Uterus (tissue), 4 donors: ENCODE results near the gene TMEM53. TPM values are rescaled to one million over a fixed set of nuclear protein-coding genes. Genes with fewer than 3 reads are reported as not detected.

Source experiments
- DNase-seq, 2 donors: peaks; one replicate each; pipeline ENCODE4 v3.0.0-alpha.2; 2019 to 2020
- H3K27ac ChIP-seq, 2 donors: fragments of 200-600 bp; sonication (generic); 1 replicate in 1 of 2; 2 replicates in 1 of 2; pipeline ENCODE4 v1.5.1; 2016 to 2018
- H3K27me3 ChIP-seq, 2 donors: fragments of 200-600 bp; sonication (generic); one replicate each; pipeline ENCODE4 v1.5.1; 2018 to 2019; ENCODE audit warnings: control low read depth in 1 of 2
- H3K36me3 ChIP-seq, 2 donors: fragments of 200-600 bp; sonication (generic); one replicate each; pipeline ENCODE4 v1.5.1; 2019; ENCODE audit warnings: control low read depth in 1 of 2
- H3K4me1 ChIP-seq, 2 donors: fragments of 200-600 bp; sonication (generic); one replicate each; pipeline ENCODE4 v1.5.1; 2018 to 2019; ENCODE audit warnings: control low read depth in 1 of 2
- H3K4me3 ChIP-seq, 2 donors: fragments of 200-600 bp; sonication (generic); 1 replicate in 1 of 2; 2 replicates in 1 of 2; pipeline ENCODE4 v1.5.1; 2018 to 2019; ENCODE audit warnings: mild to moderate bottlenecking in 1 of 2
- H3K9me3 ChIP-seq, 2 donors: fragments of 200-600 bp; sonication (generic); one replicate each; pipeline ENCODE4 v1.5.1; 2019; ENCODE audit warnings: control low read depth in 1 of 2
- POLR2A ChIP-seq, 2 donors: fragments of 450-650 bp; IDR thresholded peaks; one replicate each; pipeline ENCODE4 v1.6.1; 2016; ENCODE audit warnings: antibody characterized with exemption in 2 of 2, mild to moderate bottlenecking in 1 of 2, moderate library complexity in 1 of 2
- intact Hi-C: fragments of 100-400 bp; cut with DNase I; formaldehyde crosslinking; loops from one replicate; pipeline ENCODE4 v1.15.1; 2023; ENCODE audit warnings: low total_unique reads
- total RNA-seq, 4 donors: library from RNA; depleted of rRNA in 3 of 4; stranded (reverse); fragments of >200 nt in 3 of 4; gene quantifications; one replicate each; pipeline versions ENCODE4 v1.1.0 to v1.2.4, GENCODE V29; 2014 to 2023
- TF ChIP-seq, protein P1 (sequence below), 4 experiments: fragments of 200-600 bp in 2 of 4; fragments of 450-650 bp in 2 of 4; sonication (generic) in 2 of 4; IDR thresholded peaks; one replicate each; pipeline ENCODE4 v1.5.1; 2016 to 2019; ENCODE audit warnings: antibody characterized with exemption in 4 of 4, mild to moderate bottlenecking in 2 of 4, moderate library complexity in 1 of 4
- donor health status: DM: yes; HTN: yes; CAD: no.

Gene TMEM53
- total RNA-seq = 1 to 10 TPM in 3 of 4 donors, not detected in 1; 1.5 to 5.4 (median 3.8) TPM

DNA sequence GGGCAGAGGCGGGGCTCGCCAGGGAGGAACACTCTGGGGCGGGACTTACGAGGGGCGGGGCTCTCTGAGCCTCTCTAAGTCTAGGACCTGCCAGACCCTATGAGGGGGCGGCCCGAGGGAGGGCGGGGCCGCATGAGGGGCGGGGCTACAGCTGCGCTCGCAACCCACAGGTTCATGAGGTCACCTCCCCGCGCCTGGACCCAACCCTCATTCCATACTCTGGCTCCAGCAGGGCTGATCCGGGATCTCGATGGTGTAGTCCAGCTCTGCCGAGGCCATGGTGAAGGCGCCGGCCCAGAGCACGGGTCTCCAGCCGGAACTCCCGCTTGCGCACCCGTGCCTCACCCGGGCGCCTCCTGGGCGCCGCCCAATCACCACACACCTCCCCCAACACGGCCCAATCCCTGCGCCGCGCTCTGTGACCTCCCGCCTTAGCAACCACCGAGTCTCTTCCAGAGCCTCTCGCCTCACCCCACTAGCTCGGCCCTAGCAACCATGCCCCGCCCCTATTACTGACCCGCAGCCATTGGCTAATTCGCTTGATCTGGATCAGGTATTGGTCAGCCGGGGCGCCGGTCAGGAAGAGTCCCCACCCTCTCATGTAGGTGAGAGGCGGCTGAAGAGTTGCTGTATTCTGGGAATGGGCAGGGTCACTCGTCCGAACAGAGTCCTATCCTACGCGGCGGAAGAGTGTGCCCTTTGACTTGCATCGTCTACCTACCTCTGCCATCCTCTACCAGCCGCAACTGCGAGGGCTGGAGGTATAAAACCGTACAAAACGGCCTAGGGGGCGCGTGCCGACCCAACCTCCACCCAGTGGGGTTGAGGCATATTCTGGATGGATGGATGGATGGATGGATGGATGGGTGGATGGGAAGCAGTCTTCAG is at the start of gene TMEM53, which contains the start of gene ARMH1:
TMEM53 (minus strand) TSS at position 369 of the 888 bp plus-strand sequence; CDS start at position 279, 90 bp downstream.
ARMH1 (plus strand) TSS at position 602 of the 888 bp plus-strand sequence. CDS start 14,984 bp downstream, outside the sequence.
- Histone ChIP-seq H3K27ac (peak within 1 kb of the TSS; percentile 96 to 97), H3K9me3 (no peaks in the 10 kb centered on the region), H3K4me3 (peak within 1 kb of the TSS; percentile 64 to 88), H3K4me1 (no peaks in the 10 kb centered on the region), H3K27me3 (no peaks in the 10 kb centered on the region), H3K36me3 (no peaks in the 10 kb centered on the region)
- peak; percentile 99 to 100 for DNase-seq
- intact Hi-C loops = no loop called here
- peak; percentile 42 to 75 for TF ChIP-seq POLR2A (IDR thresholded peaks at IDR 0.05)
- TF ChIP-seq, protein P1, sequence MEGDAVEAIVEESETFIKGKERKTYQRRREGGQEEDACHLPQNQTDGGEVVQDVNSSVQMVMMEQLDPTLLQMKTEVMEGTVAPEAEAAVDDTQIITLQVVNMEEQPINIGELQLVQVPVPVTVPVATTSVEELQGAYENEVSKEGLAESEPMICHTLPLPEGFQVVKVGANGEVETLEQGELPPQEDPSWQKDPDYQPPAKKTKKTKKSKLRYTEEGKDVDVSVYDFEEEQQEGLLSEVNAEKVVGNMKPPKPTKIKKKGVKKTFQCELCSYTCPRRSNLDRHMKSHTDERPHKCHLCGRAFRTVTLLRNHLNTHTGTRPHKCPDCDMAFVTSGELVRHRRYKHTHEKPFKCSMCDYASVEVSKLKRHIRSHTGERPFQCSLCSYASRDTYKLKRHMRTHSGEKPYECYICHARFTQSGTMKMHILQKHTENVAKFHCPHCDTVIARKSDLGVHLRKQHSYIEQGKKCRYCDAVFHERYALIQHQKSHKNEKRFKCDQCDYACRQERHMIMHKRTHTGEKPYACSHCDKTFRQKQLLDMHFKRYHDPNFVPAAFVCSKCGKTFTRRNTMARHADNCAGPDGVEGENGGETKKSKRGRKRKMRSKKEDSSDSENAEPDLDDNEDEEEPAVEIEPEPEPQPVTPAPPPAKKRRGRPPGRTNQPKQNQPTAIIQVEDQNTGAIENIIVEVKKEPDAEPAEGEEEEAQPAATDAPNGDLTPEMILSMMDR (IDR thresholded peaks at IDR 0.05) = no peak

DNA sequence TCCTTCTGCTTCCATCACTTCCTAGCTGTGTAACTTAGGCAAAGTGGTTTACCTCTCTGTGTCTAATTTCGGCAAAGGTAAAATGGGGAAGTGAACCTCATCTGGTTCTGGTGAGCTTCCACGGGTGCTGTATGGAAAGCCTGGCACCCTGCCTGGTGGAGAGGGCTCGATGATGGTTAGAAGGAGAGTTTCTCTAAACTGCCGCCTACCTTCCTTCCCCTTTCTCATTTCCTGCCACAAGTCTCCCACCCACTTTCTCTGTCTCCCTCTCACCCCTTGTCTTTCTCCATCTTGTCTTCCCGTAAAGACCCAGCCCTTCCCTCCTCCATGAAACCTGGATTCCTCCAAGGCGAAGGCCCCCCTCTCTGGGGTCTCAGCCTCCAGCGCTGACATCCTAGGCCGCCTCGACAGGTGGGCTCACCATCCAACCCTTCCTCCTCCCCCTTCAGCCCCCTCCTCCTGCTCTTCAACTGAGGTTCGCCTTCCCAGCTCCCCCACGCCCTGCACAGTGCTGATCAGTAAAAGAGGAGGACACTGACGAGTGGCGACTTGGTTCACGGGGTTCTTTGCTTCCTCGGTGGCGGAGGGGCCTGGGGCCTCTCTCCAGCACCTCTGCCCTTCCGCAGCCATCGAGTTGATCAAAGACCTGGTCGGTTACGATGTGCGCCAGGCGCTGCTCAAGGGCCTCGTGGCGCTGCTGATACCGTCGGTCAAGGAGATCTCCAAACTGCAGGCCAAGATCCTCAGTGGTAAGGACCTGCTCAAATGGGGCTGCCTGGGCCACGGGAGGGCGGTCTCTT is 49.4 kb upstream of the TMEM53 start:
- no peak overlapping the region for H3K4me3 ChIP-seq
- no peak overlapping the region for H3K27ac ChIP-seq
- H3K4me1 ChIP-seq = no peaks in the 10 kb centered on the region
- TF ChIP-seq POLR2A (IDR thresholded peaks at IDR 0.05) = no peak
- TF ChIP-seq, protein P1 (IDR thresholded peaks at IDR 0.05) = no peak
- no peaks in the 10 kb centered on the region for H3K27me3 ChIP-seq
- intact Hi-C loops = loop anchor here (10.0 kb wide), 1 partner anchor 121 kb away; the partner anchor contains the start of gene PTCH2
- no peaks in the 10 kb centered on the region for H3K9me3 ChIP-seq
- DNase-seq = no peak
- no peaks in the 10 kb centered on the region for H3K36me3 ChIP-seq

DNA sequence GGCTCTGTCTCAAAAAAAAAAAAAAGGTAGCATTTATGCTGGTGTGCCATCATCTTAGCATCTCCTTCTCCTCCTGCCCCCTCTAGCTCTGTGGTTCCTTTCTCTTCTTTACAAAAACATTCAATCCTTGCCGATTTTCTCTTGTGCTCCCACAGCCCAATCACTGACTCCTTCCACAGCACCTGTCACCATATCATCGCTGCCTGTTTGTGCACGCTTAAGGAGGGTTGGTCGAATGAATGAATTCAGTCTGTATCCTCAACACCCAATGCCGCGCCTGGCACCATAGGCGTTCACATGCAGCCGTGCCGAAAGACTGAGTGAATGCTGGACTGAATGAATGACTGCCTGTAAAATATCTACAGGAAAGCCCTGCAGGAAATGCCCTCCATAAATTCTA is 48.8 kb upstream of the TMEM53 start:
- TF ChIP-seq, protein P1 (IDR thresholded peaks at IDR 0.05) = no peak
- no peak for TF ChIP-seq POLR2A (IDR thresholded peaks at IDR 0.05)
- DNase-seq = no peak

DNA sequence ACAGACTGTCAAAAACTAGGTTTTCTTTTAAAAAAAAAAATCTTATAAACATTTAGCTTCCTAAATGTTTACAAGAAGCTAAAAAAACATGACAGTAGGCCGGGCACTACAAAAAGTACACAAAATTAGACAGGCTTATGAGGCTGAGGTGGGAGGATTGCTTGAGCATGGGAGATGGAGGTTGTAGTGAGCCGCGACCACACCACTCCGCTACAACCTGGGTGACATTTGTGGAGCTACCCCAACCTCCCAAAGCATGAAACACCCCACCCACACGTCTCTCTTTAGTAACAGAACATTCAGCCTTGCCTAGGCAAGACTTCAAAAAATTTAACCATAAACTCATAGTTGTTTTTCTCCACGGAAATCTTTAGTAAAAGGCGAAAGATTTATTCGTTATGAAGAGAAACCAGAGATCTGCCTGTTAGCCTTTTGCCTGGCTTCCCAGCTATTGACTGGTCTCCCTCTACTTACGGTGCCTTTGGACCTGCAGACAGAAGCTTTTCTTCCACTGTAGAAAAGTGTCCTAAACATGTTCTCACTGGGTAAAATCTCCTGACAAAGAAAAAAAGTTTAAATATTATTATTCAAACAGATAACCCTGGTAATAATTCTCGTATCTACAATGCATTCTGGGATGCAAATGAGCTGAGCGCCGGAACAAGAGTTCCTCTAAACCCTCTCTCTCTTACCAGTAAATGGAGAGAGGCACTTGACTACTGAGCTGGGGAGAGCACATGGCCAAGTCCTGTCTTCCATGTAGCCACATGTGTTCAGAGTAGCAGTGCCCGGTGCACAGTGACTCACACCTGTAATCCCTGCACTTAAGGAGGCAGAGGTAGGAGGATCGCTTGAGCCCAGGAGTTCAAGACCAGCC is 47.4 kb upstream of the TMEM53 start:
- H3K27me3 ChIP-seq = no peaks in the 10 kb centered on the region
- intact Hi-C loops = loop anchor here (10.0 kb wide), 1 partner anchor 123 kb away; the partner anchor contains the start of gene PTCH2
- H3K36me3 ChIP-seq = no peaks in the 10 kb centered on the region
- no peak overlapping the region for H3K4me3 ChIP-seq
- no peaks in the 10 kb centered on the region for H3K9me3 ChIP-seq
- DNase-seq = peak; percentile 48 to 65
- peak in 1 of 2 donors; percentile 48 for TF ChIP-seq POLR2A (IDR thresholded peaks at IDR 0.05)
- TF ChIP-seq, protein P1 (IDR thresholded peaks at IDR 0.05) = no peak
- H3K27ac ChIP-seq = peak overlapping the region; percentile 26 to 67
- H3K4me1 ChIP-seq = no peaks in the 10 kb centered on the region

More for the DNA sequence above, 48.8 kb upstream of the TMEM53 start:
- Histone ChIP-seq H3K36me3 (no peaks in the 10 kb centered on the region), H3K27me3 (no peaks in the 10 kb centered on the region), H3K9me3 (no peaks in the 10 kb centered on the region), H3K4me3 (no peak overlapping the region), H3K27ac (no peak overlapping the region), H3K4me1 (no peaks in the 10 kb centered on the region)
- intact Hi-C loops = loop anchor here (10.0 kb wide), 1 partner anchor 122 kb away; the partner anchor contains the start of gene PTCH2
